AG04449 (cell line): ENCODE results near the gene GMPR2.
A peak's percentile ranks its signal among the peaks of the same experiment; 100 is the strongest.

Source experiments
- CTCF ChIA-PET: fragments of 350-600 bp; formaldehyde crosslinking; extraction: SDS; loops from one replicate; lab custom pipeline; 2021; ENCODE audit warnings: antibody characterized with exemption; lab: Yijun Ruan, JAX
- POLR2A ChIA-PET: fragments of 400-600, 350-600 bp; formaldehyde crosslinking; extraction: SDS; loops from one replicate; lab custom pipeline; 2020; ENCODE audit warnings: antibody characterized with exemption, inconsistent platforms; lab: Yijun Ruan, JAX
- DNase-seq: peaks from one replicate; pipeline ENCODE4 v3.0.0-alpha.2; 2010; ENCODE audit warnings: low read depth, low spot score
- H3K4me3 ChIP-seq: 2 replicates; pipeline ENCODE4 v1.5.1; 2011; ENCODE audit warnings: low read depth, mild to moderate bottlenecking, control low read depth, low read length
- TF ChIP-seq, protein P1 (sequence below): IDR thresholded peaks from one replicate; pipeline ENCODE4 v1.5.1; 2011; ENCODE audit warnings: mild to moderate bottlenecking, moderate library complexity, low read length, control low read depth, inconsistent platforms; ENCODE audit not compliant: insufficient read depth; ENCODE audit errors: missing control alignments

GMPR2 gene

DNA sequence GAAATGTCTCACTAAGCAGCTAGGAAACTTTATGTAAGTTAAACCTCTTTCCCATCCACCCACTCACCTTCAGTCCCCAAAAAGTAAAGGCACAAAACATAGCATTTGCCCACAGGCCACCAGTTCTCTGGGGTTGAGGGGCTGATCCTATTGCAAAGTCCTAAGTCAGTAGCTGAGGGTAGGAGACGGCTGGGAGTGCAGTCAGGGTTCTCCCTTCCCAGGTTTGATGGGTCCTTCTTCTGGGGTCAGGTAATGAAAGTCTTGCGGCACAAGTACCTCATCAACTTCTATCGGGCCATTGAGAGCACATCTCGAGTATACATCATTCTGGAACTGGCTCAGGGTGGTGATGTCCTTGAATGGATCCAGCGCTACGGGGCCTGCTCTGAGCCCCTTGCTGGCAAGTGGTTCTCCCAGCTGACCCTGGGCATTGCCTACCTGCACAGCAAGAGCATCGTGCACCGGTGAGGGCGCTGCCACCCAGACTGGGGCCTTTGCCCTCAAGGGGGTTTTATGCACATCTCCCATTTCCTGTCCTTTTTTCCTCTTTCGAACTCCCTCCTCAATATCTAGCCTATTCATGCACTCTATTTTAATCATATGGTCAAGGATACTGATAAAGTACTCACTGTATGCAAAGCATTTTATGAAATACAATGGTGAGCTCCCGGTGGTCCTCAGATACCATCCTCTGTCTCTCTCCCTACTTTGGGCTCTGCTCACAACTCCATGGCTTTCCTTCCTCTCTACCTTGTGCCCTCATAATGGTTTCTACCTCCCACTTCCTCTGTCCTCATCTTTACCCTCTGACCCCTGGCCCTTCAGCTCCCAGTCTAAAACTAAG, 26.2 kb upstream of the GMPR2 start:
- no peak overlapping the region for H3K4me3 ChIP-seq
- DNase-seq = no peak
- POLR2A ChIA-PET = interaction anchor here (1.0 to 1.3 kb wide), 2 partner anchors 9 to 11 kb away, joined by 3 read pairs; partner anchors contain the start of genes MDP1 and TM9SF1
- CTCF ChIA-PET = interaction anchor here (1.1 to 2.1 kb wide), 6 partner anchors 11 to 101 kb away, joined by 3 to 10 read pairs (median 5); partner anchors contain the start of genes CIDEB, EMC9, IRF9 and TINF2
- TF ChIP-seq, protein P1, sequence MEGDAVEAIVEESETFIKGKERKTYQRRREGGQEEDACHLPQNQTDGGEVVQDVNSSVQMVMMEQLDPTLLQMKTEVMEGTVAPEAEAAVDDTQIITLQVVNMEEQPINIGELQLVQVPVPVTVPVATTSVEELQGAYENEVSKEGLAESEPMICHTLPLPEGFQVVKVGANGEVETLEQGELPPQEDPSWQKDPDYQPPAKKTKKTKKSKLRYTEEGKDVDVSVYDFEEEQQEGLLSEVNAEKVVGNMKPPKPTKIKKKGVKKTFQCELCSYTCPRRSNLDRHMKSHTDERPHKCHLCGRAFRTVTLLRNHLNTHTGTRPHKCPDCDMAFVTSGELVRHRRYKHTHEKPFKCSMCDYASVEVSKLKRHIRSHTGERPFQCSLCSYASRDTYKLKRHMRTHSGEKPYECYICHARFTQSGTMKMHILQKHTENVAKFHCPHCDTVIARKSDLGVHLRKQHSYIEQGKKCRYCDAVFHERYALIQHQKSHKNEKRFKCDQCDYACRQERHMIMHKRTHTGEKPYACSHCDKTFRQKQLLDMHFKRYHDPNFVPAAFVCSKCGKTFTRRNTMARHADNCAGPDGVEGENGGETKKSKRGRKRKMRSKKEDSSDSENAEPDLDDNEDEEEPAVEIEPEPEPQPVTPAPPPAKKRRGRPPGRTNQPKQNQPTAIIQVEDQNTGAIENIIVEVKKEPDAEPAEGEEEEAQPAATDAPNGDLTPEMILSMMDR = no peak

GRCh38 chr14:24207104-24207551, 25.6 kb upstream of the GMPR2 start:
- TF ChIP-seq, protein P1 = no peak
- no peak for DNase-seq
- H3K4me3 ChIP-seq = no peak overlapping the region
- ChIA-PET POLR2A (interaction anchor here (0.7 to 1.3 kb wide), 2 partner anchors 8 to 43 kb away, joined by 3 read pairs; partner anchors contain the start of gene MDP1), CTCF (interaction anchor here (1.1 to 2.1 kb wide), 4 partner anchors 11 to 90 kb away, joined by 3 to 10 read pairs (median 5); partner anchors contain the start of genes EMC9, TINF2 and TM9SF1)

GRCh38 chr14:24207625-24208024, 25.1 kb upstream of the GMPR2 start:
- DNase-seq = no peak
- TF ChIP-seq, protein P1 = no peak
- CTCF ChIA-PET = interaction anchor here (1.5 to 2.1 kb wide), 2 partner anchors 35 to 90 kb away, joined by 5 to 10 read pairs; partner anchors contain the start of gene TINF2
- H3K4me3 ChIP-seq = no peak overlapping the region
- POLR2A ChIA-PET = interaction anchor here (0.7 kb wide), 1 partner anchor 43 kb away, joined by 3 read pairs; no protein-coding TSS in a partner anchor

GRCh38 chr14:24211311-24211710, 21.4 kb upstream of the GMPR2 start:
- CTCF ChIA-PET = interaction anchor here (1.1 kb wide), 1 partner anchor 97 kb away, joined by 3 read pairs; the partner anchor contains the start of gene CIDEB

DNA sequence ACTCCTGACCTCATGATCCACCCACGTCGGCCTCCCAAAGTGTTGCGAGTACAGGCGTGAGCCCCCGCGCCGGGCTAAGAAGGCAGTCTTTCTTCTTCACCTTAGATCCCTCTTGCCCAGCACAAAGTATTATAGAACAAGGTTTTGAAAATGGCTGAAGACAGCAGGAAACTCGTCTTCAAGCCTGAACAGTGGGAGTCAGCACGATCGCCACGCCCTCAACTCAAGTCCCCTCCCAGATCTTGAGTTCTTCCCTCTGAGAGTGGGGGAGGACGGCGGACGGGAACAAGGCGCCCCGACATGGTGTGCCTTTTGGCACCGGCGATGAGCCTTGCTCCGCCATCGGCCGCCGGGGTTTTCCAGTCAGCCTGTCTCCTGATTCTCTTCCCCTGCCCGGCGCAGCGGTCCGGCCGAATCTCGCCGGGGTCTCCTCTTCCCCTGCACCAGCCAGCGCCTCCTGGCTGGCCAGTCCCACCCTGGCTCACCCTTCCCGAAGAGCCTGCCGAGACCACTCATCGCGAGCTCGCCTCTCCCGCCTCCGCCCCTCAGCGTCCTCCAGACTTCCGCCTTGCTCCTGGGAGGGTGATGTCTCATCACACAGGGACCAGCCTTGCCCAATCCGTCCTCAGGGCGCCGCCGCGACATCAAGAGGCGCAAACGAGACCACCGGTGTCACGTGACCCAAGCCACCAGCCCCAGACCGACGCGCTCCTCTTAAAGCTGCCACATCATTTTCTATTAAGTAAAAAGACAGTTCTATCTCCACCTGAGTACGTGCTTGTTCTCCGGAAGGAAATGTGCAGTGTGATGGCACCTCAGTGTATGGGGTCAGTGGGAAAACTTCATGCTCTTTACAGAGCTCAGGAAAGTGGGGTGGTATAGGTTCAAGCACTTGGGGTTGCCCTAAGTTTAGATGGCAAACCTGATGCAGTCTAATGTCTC, 19.5 kb upstream of the GMPR2 start, which contains the start of gene CHMP4A:
Gene CHMP4A (minus strand): TSS at position 565 of the 942 bp plus-strand sequence. CDS start 49 bp downstream, at position 516.
- ChIA-PET CTCF (interaction anchor here (0.7 to 5.3 kb wide), 13 partner anchors 9 to 155 kb away, joined by 3 to 89 read pairs (median 6); partner anchors contain the start of genes CIDEB, DHRS1, NOP9 and RABGGTA), POLR2A (interaction anchor here (0.6 to 2.9 kb wide), 8 partner anchors 11 to 98 kb away, joined by 3 to 26 read pairs (median 4); partner anchors contain the start of genes DHRS1, NOP9, RABGGTA and TINF2)
- peak; percentile 85 for DNase-seq
- TF ChIP-seq, protein P1 = peak; percentile 36
- peak within 1 kb of the TSS; percentile 88 for H3K4me3 ChIP-seq

More at GRCh38 chr14:24211311-24211710, 21.4 kb upstream of the GMPR2 start:
- TF ChIP-seq, protein P1 = no peak
- H3K4me3 ChIP-seq = no peak overlapping the region
- no peak for DNase-seq
- POLR2A ChIA-PET = interaction anchor here (2.9 kb wide), 1 partner anchor 16 kb away, joined by 26 read pairs; the partner anchor contains the start of gene TM9SF1
